WTC11 (cell line): Measurements from ENCODE around the gene HRC. TPM values are rescaled to one million over a fixed set of nuclear protein-coding genes. Genes with fewer than 3 reads are reported as not detected.
A peak's percentile ranks its signal among the peaks of the same experiment; 100 is the strongest.

ENCODE experiments used
- ATAC-seq: fragments of 200-7000 bp; cut with Tn5 transposase; 2 replicates; pipeline ENCODE4 v1.10.0; 2021; ENCODE audit warnings: mild to moderate bottlenecking, moderate library complexity
- CTCF ChIA-PET: fragments of 300-600 bp; sonication (Branson Sonifier 250); formaldehyde crosslinking; loops from one replicate; lab custom pipeline; 2021; ENCODE audit warnings: antibody characterized with exemption; lab: Charles Lee
- POLR2A ChIA-PET: fragments of 350-600 bp; sonication (Branson Sonifier 250); formaldehyde crosslinking; loops from one replicate; lab custom pipeline; 2021; ENCODE audit warnings: antibody characterized with exemption; lab: Charles Lee
- DNase-seq: peaks from one replicate; pipeline ENCODE4 v3.0.0; 2021; ENCODE audit warnings: low spot score
- H3K27ac Mint-ChIP-seq: 2 replicates; pipeline ENCODE4 v1.8.0; 2021; ENCODE audit warnings: mixed read lengths
- H3K27me3 Mint-ChIP-seq: 2 replicates; pipeline ENCODE4 v1.8.0; 2021; ENCODE audit warnings: low read depth, mild to moderate bottlenecking, moderate library complexity, mixed read lengths
- H3K36me3 Mint-ChIP-seq: 2 replicates; pipeline ENCODE4 v1.8.0; 2021; ENCODE audit warnings: mixed read lengths
- H3K4me1 Mint-ChIP-seq: 2 replicates; pipeline ENCODE4 v1.8.0; 2022; ENCODE audit warnings: mixed read lengths
- H3K4me3 Mint-ChIP-seq: 2 replicates; pipeline ENCODE4 v1.8.0; 2021; ENCODE audit warnings: mild to moderate bottlenecking, moderate library complexity, mixed read lengths
- H3K9me3 Mint-ChIP-seq: 2 replicates; pipeline ENCODE4 v1.8.0; 2021; ENCODE audit warnings: mixed read lengths
- ATF1 ChIP-seq: sonication (generic); formaldehyde crosslinking; IDR thresholded peaks from 2 replicates; pipeline ENCODE4 v1.8.1; 2023; ENCODE audit warnings: mild to moderate bottlenecking, moderate library complexity, missing genetic modification reagents
- CREM ChIP-seq: sonication (generic); formaldehyde crosslinking; IDR thresholded peaks from 2 replicates; pipeline ENCODE4 v1.8.1; 2022; ENCODE audit warnings: mild to moderate bottlenecking, missing genetic modification reagents, moderate library complexity
- ESRRA ChIP-seq: sonication (generic); formaldehyde crosslinking; IDR thresholded peaks from 2 replicates; pipeline ENCODE4 v1.8.1; 2022; ENCODE audit warnings: mild to moderate bottlenecking, missing genetic modification reagents, borderline replicate concordance
- GRHL2 ChIP-seq: fragments of 250-450 bp; sonication (Bioruptor Pico); IDR thresholded peaks from 2 replicates; pipeline ENCODE4 v1.8.0; 2022; ENCODE audit warnings: mild to moderate bottlenecking, moderate library complexity; ENCODE audit not compliant: insufficient replicate concordance, severe bottlenecking
- KAT7 ChIP-seq: sonication (generic); formaldehyde crosslinking; IDR thresholded peaks from 2 replicates; pipeline ENCODE4 v1.8.1; 2023; ENCODE audit warnings: missing genetic modification reagents, mild to moderate bottlenecking, borderline replicate concordance
- MYBL2 ChIP-seq: sonication (generic); formaldehyde crosslinking; IDR thresholded peaks from 2 replicates; pipeline ENCODE4 v1.8.1; 2023; ENCODE audit warnings: mild to moderate bottlenecking, moderate library complexity, missing genetic modification reagents
- NFATC4 ChIP-seq: fragments of 250-450 bp; sonication (Bioruptor Pico); IDR thresholded peaks from 2 replicates; pipeline ENCODE4 v1.9.0; 2021; ENCODE audit warnings: mild to moderate bottlenecking
- NFE2L1 ChIP-seq: sonication (generic); formaldehyde crosslinking; IDR thresholded peaks from 2 replicates; pipeline ENCODE4 v1.8.1; 2023; ENCODE audit warnings: missing genetic modification reagents
- NFYB ChIP-seq: sonication (generic); formaldehyde crosslinking; conservative IDR thresholded peaks from 2 replicates; pipeline ENCODE4 v1.8.0; 2022; ENCODE audit warnings: low read depth, missing genetic modification reagents
- OVOL2 ChIP-seq: fragments of 250-450 bp; sonication (Bioruptor Pico); IDR thresholded peaks from 2 replicates; pipeline ENCODE4 v1.9.0; 2021; ENCODE audit warnings: mild to moderate bottlenecking, borderline replicate concordance
- TEAD4 ChIP-seq: sonication (generic); formaldehyde crosslinking; IDR thresholded peaks from 2 replicates; pipeline ENCODE4 v1.8.0; 2022; ENCODE audit warnings: mild to moderate bottlenecking, missing genetic modification reagents
- ZNF263 ChIP-seq: sonication (generic); formaldehyde crosslinking; IDR thresholded peaks from 2 replicates; pipeline ENCODE4 v1.8.1; 2022; ENCODE audit warnings: low read depth, mild to moderate bottlenecking, moderate library complexity, missing genetic modification reagents
- ZNF317 ChIP-seq: sonication (generic); formaldehyde crosslinking; IDR thresholded peaks from 2 replicates; pipeline ENCODE4 v1.8.1; 2023; ENCODE audit warnings: low read depth, mild to moderate bottlenecking, moderate library complexity, missing genetic modification reagents, borderline replicate concordance
- ZNF423 ChIP-seq: fragments of 250-450 bp; sonication (Bioruptor Pico); IDR thresholded peaks from 2 replicates; pipeline ENCODE4 v2.1.2; 2022; ENCODE audit warnings: mild to moderate bottlenecking, moderate library complexity
- total RNA-seq: library from RNA; stranded (reverse); gene quantifications from 3 replicates; pipeline ENCODE4 v1.2.3, GENCODE V29; 2021
- TF ChIP-seq, protein P1 (sequence below): sonication (generic); formaldehyde crosslinking; IDR thresholded peaks from 2 replicates; pipeline ENCODE4 v1.8.0; 2022; ENCODE audit warnings: mild to moderate bottlenecking, missing genetic modification reagents
- TF ChIP-seq, protein P2 (sequence below): sonication (generic); formaldehyde crosslinking; IDR thresholded peaks from 2 replicates; pipeline ENCODE4 v1.8.0; 2022; ENCODE audit warnings: mild to moderate bottlenecking, missing genetic modification reagents
- TF ChIP-seq, protein P3 (sequence below): sonication (generic); formaldehyde crosslinking; IDR thresholded peaks from 2 replicates; pipeline ENCODE4 v1.8.0; 2022; ENCODE audit warnings: mild to moderate bottlenecking, missing genetic modification reagents
- TF ChIP-seq, protein P4 (sequence below): sonication (generic); formaldehyde crosslinking; IDR thresholded peaks from 2 replicates; pipeline ENCODE4 v1.8.0; 2022; ENCODE audit warnings: missing genetic modification reagents
- TF ChIP-seq, protein P5 (sequence below): sonication (generic); formaldehyde crosslinking; conservative IDR thresholded peaks from 2 replicates; pipeline ENCODE4 v1.8.1; 2023; ENCODE audit warnings: mild to moderate bottlenecking, low read depth, missing genetic modification reagents, moderate library complexity
- TF ChIP-seq, protein P6 (sequence below): sonication (generic); formaldehyde crosslinking; IDR thresholded peaks from 2 replicates; pipeline ENCODE4 v1.8.1; 2023; ENCODE audit warnings: mild to moderate bottlenecking, missing genetic modification reagents

The HRC gene
- total RNA-seq, 1 experiment from 2014 or later = 1.9 TPM

DNA sequence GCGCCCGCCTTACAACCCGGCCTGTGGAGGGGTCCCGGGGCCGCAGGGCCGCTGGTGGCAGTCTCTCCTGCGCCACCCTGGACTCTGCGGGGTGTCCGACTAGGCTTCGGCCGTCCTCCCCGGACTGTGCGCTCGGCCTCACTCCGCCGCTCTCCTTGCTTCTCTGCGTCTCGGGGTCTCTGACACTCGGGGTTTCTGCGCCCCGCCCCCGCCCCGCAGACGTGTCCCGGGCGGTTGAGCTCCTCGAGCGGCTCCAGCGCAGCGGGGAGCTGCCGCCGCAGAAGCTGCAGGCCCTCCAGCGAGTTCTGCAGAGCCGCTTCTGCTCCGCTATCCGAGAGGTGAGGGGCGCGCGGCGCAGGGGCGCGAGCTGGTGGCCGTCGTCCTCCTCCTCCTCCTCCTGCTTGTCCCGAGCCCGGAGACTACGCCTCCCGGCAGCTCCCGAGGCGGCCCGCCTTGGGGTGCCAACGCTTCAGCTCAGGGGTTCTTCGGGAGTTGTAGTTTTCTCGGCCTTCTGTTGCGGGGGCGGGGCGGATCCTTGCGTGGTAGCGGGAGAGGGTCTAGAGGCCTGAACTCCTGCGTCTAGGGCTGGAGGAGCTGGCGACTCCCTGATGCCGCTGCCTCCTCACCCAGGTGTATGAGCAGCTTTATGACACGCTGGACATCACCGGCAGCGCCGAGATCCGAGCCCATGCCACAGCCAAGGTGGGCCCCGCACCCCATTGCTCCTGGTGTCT is 40.4 kb downstream of the HRC start:
- ATAC-seq = peak; percentile 19
- H3K9me3 Mint-ChIP-seq = no peaks in the 10 kb centered on the region
- H3K36me3 Mint-ChIP-seq = no peaks in the 10 kb centered on the region
- peak; percentile 86 for DNase-seq
- peak overlapping the region; percentile 69 for H3K4me3 Mint-ChIP-seq
- H3K27me3 Mint-ChIP-seq = peaks cover 25% of the 10 kb centered on the region
- peaks cover 14% of the 10 kb centered on the region for H3K4me1 Mint-ChIP-seq
- POLR2A ChIA-PET = interaction anchor here (0.6 to 1.6 kb wide), 7 partner anchors 9 to 403 kb away, joined by 3 to 5 read pairs (median 3); no protein-coding TSS in a partner anchor
- TF ChIP-seq NFYB (CRISPR knock-in tag) = no peak
- TF ChIP-seq ZNF263 (CRISPR knock-in tag) = peak; percentile 80
- no peak for TF ChIP-seq MYBL2 (CRISPR knock-in tag)
- TF ChIP-seq, protein P1, sequence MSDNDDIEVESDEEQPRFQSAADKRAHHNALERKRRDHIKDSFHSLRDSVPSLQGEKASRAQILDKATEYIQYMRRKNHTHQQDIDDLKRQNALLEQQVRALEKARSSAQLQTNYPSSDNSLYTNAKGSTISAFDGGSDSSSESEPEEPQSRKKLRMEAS (CRISPR knock-in tag) = peak; percentile 57; the same call in 1 of the 2 replicates
- no peak for TF ChIP-seq NFATC4
- peak; percentile 12; the same call in 1 of the 2 replicates for TF ChIP-seq ZNF423 (CRISPR knock-in tag)
- no peak overlapping the region for H3K27ac Mint-ChIP-seq
- CTCF ChIA-PET = interaction anchor here (0.5 to 2.7 kb wide), 28 partner anchors 9 to 943 kb away, joined by 3 to 65 read pairs (median 8); partner anchors contain the start of genes HRC and RUVBL2

DNA sequence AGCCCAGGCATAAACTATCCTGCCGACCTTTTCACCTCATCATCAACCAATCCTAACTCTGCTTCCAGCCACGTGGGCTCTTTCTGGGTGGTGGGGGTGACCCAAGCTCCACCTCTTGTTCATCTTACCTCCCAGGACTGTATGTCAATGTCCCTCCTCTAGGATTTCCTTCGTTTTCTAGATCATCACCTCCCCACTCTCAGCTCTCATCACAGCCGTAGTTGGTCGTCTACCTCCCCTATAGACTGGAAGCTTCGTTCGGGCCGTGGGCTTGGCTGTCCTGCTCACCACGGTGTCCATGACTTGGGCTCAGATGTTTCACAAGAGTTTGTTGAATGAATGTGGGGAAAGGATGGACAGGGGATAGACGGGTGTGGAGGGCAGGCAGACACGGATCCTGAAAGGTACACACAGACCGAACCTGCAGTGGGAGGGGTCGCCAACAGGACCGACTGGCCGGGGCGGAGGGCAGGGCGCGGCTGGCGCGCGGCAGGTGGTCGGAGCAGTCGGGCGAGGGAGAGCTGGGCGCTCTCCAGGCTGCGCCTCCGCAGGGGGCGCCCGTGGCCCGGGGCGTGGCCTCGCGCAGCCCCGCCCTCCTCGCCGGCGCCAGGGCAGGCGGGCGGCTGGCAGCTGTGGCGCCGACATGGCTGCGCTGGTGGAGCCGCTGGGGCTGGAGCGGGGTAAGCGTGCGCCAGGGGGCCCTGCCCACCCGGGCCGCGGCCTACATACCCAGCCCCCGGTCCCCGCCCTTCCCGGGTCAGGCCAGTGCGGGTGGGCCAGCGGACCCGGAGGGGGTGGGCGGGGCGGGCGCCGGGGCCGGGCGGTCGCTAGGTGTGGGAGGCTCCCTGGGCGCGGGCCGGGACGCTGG is 41.2 kb downstream of the HRC start, which contains the start of gene LIN7B:
LIN7B (plus strand) TSS at position 609 of the 868 bp plus-strand sequence; CDS start at position 644, 35 bp downstream.
- POLR2A ChIA-PET = interaction anchor here (0.6 to 1.6 kb wide), 8 partner anchors 8 to 402 kb away, joined by 3 to 5 read pairs (median 3); no protein-coding TSS in a partner anchor
- CTCF ChIA-PET = interaction anchor here (0.5 to 2.7 kb wide), 34 partner anchors 8 to 944 kb away, joined by 3 to 65 read pairs (median 6); partner anchors contain the start of genes HRC and RUVBL2
- peak within 1 kb of the TSS; percentile 79 for H3K4me3 Mint-ChIP-seq
- peaks cover 14% of the 10 kb centered on the region for H3K4me1 Mint-ChIP-seq
- peak within 1 kb of the TSS; percentile 66 for H3K27ac Mint-ChIP-seq
- DNase-seq (peak; percentile 60), ATAC-seq (peak; percentile 57)
- no peaks in the 10 kb centered on the region for H3K9me3 Mint-ChIP-seq
- peaks cover 23% of the 10 kb centered on the region for H3K27me3 Mint-ChIP-seq
- peaks cover 4% of the 10 kb centered on the region; the same call in 1 of the 2 replicates for H3K36me3 Mint-ChIP-seq
- TF ChIP-seq OVOL2 (no peak), ESRRA (CRISPR knock-in tag) (no peak), ATF1 (CRISPR knock-in tag) (no peak), GRHL2 (no peak), TEAD4 (CRISPR knock-in tag) (no peak), ZNF317 (CRISPR knock-in tag) (no peak), KAT7 (CRISPR knock-in tag) (no peak), NFE2L1 (CRISPR knock-in tag) (0 out of 2 replicates have a peak, but pooled peaks have one; percentile 28), CREM (peak; percentile 21; the same call in 1 of the 2 replicates)
- TF ChIP-seq, protein P2, sequence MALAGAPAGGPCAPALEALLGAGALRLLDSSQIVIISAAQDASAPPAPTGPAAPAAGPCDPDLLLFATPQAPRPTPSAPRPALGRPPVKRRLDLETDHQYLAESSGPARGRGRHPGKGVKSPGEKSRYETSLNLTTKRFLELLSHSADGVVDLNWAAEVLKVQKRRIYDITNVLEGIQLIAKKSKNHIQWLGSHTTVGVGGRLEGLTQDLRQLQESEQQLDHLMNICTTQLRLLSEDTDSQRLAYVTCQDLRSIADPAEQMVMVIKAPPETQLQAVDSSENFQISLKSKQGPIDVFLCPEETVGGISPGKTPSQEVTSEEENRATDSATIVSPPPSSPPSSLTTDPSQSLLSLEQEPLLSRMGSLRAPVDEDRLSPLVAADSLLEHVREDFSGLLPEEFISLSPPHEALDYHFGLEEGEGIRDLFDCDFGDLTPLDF (CRISPR knock-in tag) = no peak
- TF ChIP-seq, protein P3, sequence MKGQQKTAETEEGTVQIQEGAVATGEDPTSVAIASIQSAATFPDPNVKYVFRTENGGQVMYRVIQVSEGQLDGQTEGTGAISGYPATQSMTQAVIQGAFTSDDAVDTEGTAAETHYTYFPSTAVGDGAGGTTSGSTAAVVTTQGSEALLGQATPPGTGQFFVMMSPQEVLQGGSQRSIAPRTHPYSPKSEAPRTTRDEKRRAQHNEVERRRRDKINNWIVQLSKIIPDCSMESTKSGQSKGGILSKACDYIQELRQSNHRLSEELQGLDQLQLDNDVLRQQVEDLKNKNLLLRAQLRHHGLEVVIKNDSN = peak; percentile 91
- TF ChIP-seq, protein P4, sequence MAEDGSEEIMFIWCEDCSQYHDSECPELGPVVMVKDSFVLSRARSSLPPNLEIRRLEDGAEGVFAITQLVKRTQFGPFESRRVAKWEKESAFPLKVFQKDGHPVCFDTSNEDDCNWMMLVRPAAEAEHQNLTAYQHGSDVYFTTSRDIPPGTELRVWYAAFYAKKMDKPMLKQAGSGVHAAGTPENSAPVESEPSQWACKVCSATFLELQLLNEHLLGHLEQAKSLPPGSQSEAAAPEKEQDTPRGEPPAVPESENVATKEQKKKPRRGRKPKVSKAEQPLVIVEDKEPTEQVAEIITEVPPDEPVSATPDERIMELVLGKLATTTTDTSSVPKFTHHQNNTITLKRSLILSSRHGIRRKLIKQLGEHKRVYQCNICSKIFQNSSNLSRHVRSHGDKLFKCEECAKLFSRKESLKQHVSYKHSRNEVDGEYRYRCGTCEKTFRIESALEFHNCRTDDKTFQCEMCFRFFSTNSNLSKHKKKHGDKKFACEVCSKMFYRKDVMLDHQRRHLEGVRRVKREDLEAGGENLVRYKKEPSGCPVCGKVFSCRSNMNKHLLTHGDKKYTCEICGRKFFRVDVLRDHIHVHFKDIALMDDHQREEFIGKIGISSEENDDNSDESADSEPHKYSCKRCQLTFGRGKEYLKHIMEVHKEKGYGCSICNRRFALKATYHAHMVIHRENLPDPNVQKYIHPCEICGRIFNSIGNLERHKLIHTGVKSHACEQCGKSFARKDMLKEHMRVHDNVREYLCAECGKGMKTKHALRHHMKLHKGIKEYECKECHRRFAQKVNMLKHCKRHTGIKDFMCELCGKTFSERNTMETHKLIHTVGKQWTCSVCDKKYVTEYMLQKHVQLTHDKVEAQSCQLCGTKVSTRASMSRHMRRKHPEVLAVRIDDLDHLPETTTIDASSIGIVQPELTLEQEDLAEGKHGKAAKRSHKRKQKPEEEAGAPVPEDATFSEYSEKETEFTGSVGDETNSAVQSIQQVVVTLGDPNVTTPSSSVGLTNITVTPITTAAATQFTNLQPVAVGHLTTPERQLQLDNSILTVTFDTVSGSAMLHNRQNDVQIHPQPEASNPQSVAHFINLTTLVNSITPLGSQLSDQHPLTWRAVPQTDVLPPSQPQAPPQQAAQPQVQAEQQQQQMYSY (CRISPR knock-in tag) = no peak
- TF ChIP-seq, protein P5, sequence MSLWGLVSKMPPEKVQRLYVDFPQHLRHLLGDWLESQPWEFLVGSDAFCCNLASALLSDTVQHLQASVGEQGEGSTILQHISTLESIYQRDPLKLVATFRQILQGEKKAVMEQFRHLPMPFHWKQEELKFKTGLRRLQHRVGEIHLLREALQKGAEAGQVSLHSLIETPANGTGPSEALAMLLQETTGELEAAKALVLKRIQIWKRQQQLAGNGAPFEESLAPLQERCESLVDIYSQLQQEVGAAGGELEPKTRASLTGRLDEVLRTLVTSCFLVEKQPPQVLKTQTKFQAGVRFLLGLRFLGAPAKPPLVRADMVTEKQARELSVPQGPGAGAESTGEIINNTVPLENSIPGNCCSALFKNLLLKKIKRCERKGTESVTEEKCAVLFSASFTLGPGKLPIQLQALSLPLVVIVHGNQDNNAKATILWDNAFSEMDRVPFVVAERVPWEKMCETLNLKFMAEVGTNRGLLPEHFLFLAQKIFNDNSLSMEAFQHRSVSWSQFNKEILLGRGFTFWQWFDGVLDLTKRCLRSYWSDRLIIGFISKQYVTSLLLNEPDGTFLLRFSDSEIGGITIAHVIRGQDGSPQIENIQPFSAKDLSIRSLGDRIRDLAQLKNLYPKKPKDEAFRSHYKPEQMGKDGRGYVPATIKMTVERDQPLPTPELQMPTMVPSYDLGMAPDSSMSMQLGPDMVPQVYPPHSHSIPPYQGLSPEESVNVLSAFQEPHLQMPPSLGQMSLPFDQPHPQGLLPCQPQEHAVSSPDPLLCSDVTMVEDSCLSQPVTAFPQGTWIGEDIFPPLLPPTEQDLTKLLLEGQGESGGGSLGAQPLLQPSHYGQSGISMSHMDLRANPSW (CRISPR knock-in tag) = no peak
- TF ChIP-seq, protein P6, sequence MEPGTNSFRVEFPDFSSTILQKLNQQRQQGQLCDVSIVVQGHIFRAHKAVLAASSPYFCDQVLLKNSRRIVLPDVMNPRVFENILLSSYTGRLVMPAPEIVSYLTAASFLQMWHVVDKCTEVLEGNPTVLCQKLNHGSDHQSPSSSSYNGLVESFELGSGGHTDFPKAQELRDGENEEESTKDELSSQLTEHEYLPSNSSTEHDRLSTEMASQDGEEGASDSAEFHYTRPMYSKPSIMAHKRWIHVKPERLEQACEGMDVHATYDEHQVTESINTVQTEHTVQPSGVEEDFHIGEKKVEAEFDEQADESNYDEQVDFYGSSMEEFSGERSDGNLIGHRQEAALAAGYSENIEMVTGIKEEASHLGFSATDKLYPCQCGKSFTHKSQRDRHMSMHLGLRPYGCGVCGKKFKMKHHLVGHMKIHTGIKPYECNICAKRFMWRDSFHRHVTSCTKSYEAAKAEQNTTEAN (CRISPR knock-in tag) = no peak
